GM11168 (cell line): Measurements from ENCODE around the gene CRYBG3.
"Not testable (repeated sequence)": the region's sequence is repeated elsewhere in the genome, so short reads cannot be mapped to it uniquely, and the experiment has no call there.

Experiments
- in situ Hi-C: fragments of 300-500 bp; cut with MboI; formaldehyde crosslinking; loops from one replicate; pipeline ENCODE4 v1.12.0; 2022; ENCODE audit warnings: low sequenced_read_pairs; ENCODE audit not compliant: unreplicated experiment

The CRYBG3 gene

GRCh38 chr3:97833184-97833583, 11.4 kb downstream of the CRYBG3 start:
- in situ Hi-C loops, result not testable (repeated sequence)

GRCh38 chr3:97835761-97836160, 13.9 kb downstream of the CRYBG3 start:
- in situ Hi-C loops, result no loop called here

- in situ Hi-C loops, result no loop called here
These were observed 16.6 kb downstream of the CRYBG3 start for GRCh38 chr3:97838393-97838792.

GRCh38 chr3:97839944-97840343, 18.1 kb downstream of the CRYBG3 start:
- in situ Hi-C loops, result no loop called here

- in situ Hi-C loops, result no loop called here
These were observed 19.5 kb downstream of the CRYBG3 start for GRCh38 chr3:97841304-97841703.

GRCh38 chr3:97841956-97842355, 20.1 kb downstream of the CRYBG3 start:
- in situ Hi-C loops, result no loop called here

- in situ Hi-C loops, result no loop called here
These were observed 27.0 kb downstream of the CRYBG3 start for GRCh38 chr3:97848779-97849178.

GRCh38 chr3:97857401-97857800, 35.6 kb downstream of the CRYBG3 start:
- in situ Hi-C loops, result no loop called here

- in situ Hi-C loops, result no loop called here
These were observed 38.6 kb downstream of the CRYBG3 start for GRCh38 chr3:97860364-97860763.

- in situ Hi-C loops, result no loop called here
These were observed 40.8 kb downstream of the CRYBG3 start for GRCh38 chr3:97862582-97862981.

- in situ Hi-C loops, result no loop called here
These were observed 41.2 kb downstream of the CRYBG3 start for GRCh38 chr3:97863031-97863430.

GRCh38 chr3:97863775-97864174, 42.0 kb downstream of the CRYBG3 start:
- in situ Hi-C loops, result no loop called here

GRCh38 chr3:97871186-97871585, 49.4 kb downstream of the CRYBG3 start:
- in situ Hi-C loops, result no loop called here

GRCh38 chr3:97871801-97872524, 50.2 kb downstream of the CRYBG3 start:
- in situ Hi-C loops, result no loop called here

- in situ Hi-C loops, result no loop called here
These were observed 50.8 kb downstream of the CRYBG3 start for GRCh38 chr3:97872525-97873042.

GRCh38 chr3:97880267-97880666, 58.5 kb downstream of the CRYBG3 start:
- in situ Hi-C loops, result no loop called here

- in situ Hi-C loops, result no loop called here
These were observed 61.3 kb downstream of the CRYBG3 start for GRCh38 chr3:97882975-97883598.

- in situ Hi-C loops, result no loop called here
These were observed 61.9 kb downstream of the CRYBG3 start for GRCh38 chr3:97883736-97884135.

GRCh38 chr3:97884586-97885123, 62.8 kb downstream of the CRYBG3 start:
- in situ Hi-C loops, result no loop called here

GRCh38 chr3:97885931-97886824, 64.4 kb downstream of the CRYBG3 start:
- in situ Hi-C loops, result no loop called here

- in situ Hi-C loops, result no loop called here
These were observed 68.0 kb downstream of the CRYBG3 start for GRCh38 chr3:97889814-97890213.
